Measurements from ENCODE around the gene YWHAB. TPM values are rescaled to one million over a fixed set of nuclear protein-coding genes. Genes with fewer than 3 reads are reported as not detected.

The YWHAB gene
- total RNA-seq, 1 donor, result 180 TPM

DNA sequence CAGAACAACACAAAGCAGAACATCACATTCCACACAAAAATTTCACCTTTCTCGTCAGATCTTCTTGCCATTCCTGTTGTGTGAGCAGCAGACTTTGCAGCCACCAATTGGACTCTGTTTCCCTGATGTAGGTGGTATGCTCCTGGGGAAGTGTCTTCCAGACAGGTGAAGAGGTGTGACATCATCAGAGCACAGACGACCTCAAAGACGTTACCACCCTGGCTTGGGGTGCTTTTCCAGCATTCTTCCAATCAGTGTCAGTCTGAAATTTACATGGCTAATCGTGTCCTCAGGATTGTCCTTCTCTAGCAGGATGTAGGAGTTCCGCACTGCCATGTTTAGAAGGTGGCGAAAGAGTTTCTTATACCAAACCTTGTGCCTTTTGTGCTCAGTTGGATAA, 43.5 kb upstream of the YWHAB start:
- H3K4me3 ChIP-seq (ENCODE audit: low read depth, low read length), result no peak overlapping the region
- DNase-seq (ENCODE audit: low read depth), result no peak
- TF ChIP-seq, protein P1, sequence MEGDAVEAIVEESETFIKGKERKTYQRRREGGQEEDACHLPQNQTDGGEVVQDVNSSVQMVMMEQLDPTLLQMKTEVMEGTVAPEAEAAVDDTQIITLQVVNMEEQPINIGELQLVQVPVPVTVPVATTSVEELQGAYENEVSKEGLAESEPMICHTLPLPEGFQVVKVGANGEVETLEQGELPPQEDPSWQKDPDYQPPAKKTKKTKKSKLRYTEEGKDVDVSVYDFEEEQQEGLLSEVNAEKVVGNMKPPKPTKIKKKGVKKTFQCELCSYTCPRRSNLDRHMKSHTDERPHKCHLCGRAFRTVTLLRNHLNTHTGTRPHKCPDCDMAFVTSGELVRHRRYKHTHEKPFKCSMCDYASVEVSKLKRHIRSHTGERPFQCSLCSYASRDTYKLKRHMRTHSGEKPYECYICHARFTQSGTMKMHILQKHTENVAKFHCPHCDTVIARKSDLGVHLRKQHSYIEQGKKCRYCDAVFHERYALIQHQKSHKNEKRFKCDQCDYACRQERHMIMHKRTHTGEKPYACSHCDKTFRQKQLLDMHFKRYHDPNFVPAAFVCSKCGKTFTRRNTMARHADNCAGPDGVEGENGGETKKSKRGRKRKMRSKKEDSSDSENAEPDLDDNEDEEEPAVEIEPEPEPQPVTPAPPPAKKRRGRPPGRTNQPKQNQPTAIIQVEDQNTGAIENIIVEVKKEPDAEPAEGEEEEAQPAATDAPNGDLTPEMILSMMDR (IDR thresholded peaks at IDR 0.05; ENCODE audit: insufficient read depth, low read length), result no peak

- H3K4me3 ChIP-seq (ENCODE audit: low read depth, low read length), result no peak overlapping the region
- TF ChIP-seq, protein P1 (IDR thresholded peaks at IDR 0.05; ENCODE audit: insufficient read depth, low read length), result no peak
- no peak for DNase-seq (ENCODE audit: low read depth)
Observed at GRCh38 chr20:44843876-44844275, 41.6 kb upstream of the YWHAB start.

- H3K4me3 ChIP-seq (ENCODE audit: low read depth, low read length), result no peak overlapping the region
- TF ChIP-seq, protein P1 (IDR thresholded peaks at IDR 0.05; ENCODE audit: insufficient read depth, low read length), result no peak
- no peak for DNase-seq (ENCODE audit: low read depth)
Observed at GRCh38 chr20:44848254-44849015, 37.1 kb upstream of the YWHAB start.

DNA sequence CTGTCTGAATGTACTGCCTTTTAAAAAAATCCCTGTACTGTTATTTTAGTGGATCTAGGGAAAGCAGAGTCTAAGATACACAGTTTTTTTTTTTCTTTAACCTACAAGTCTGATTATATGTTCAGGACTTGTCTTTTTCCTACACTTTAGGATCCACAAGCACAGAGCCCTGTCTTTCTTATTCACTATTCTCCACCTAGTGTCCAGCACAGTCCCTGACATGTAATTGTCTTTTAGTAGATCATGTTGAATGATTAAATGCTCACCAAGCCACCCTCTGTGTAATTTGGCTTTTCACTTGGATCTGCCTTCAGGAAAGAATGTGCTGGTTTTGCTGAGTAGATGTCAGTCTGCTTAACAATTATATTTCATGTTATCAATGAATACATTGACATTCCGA, 35.8 kb upstream of the YWHAB start:
- DNase-seq (ENCODE audit: low read depth), result no peak
- no peak overlapping the region for H3K4me3 ChIP-seq (ENCODE audit: low read depth, low read length)
- TF ChIP-seq, protein P1 (IDR thresholded peaks at IDR 0.05; ENCODE audit: insufficient read depth, low read length), result no peak

- TF ChIP-seq, protein P1 (IDR thresholded peaks at IDR 0.05; ENCODE audit: insufficient read depth, low read length), result no peak
- no peak for DNase-seq (ENCODE audit: low read depth)
- no peak overlapping the region for H3K4me3 ChIP-seq (ENCODE audit: low read depth, low read length)
Observed at GRCh38 chr20:44850272-44850671, 35.2 kb upstream of the YWHAB start.

GRCh38 chr20:44850837-44851236, 34.7 kb upstream of the YWHAB start:
- TF ChIP-seq, protein P1 (IDR thresholded peaks at IDR 0.05; ENCODE audit: insufficient read depth, low read length), result no peak

DNA sequence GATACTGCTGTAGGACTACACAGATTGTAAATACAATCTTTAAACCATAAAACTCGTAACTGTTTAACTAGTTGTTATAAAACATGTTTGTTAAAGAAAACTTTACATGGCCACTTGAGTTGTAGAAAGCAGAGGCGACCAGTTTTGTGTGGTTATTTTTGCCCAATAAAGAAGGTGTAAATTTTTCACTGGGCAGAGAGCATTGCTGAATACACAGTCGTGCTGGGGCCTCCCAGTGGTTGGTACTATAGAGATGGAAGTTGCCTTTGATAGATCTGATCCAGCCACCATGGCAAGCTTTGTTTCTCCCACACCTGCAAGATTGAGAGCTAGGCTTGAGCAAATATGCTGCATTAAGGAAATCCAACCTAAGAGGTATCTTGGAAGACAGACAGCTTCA, 34.0 kb upstream of the YWHAB start:
- TF ChIP-seq, protein P1 (IDR thresholded peaks at IDR 0.05; ENCODE audit: insufficient read depth, low read length), result no peak
- H3K4me3 ChIP-seq (ENCODE audit: low read depth, low read length), result no peak overlapping the region
- no peak for DNase-seq (ENCODE audit: low read depth)

More at GRCh38 chr20:44850837-44851236, 34.7 kb upstream of the YWHAB start:
- DNase-seq (ENCODE audit: low read depth), result no peak
- H3K4me3 ChIP-seq (ENCODE audit: low read depth, low read length), result no peak overlapping the region

All from fibroblast of the aortic adventitia (primary cell).